DMS 273 (cell line): ENCODE data around the gene NME7.
"Not testable (repeated sequence)": the region's sequence is repeated elsewhere in the genome, so short reads cannot be mapped to it uniquely, and the experiment has no call there.

ENCODE experiments used
- DNase-seq: peaks from one replicate; lab custom pipeline; 2025; ENCODE audit not compliant: unreplicated experiment; lab: John Stamatoyannopoulos, UW

Gene NME7, protein sequence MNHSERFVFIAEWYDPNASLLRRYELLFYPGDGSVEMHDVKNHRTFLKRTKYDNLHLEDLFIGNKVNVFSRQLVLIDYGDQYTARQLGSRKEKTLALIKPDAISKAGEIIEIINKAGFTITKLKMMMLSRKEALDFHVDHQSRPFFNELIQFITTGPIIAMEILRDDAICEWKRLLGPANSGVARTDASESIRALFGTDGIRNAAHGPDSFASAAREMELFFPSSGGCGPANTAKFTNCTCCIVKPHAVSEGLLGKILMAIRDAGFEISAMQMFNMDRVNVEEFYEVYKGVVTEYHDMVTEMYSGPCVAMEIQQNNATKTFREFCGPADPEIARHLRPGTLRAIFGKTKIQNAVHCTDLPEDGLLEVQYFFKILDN

DNA sequence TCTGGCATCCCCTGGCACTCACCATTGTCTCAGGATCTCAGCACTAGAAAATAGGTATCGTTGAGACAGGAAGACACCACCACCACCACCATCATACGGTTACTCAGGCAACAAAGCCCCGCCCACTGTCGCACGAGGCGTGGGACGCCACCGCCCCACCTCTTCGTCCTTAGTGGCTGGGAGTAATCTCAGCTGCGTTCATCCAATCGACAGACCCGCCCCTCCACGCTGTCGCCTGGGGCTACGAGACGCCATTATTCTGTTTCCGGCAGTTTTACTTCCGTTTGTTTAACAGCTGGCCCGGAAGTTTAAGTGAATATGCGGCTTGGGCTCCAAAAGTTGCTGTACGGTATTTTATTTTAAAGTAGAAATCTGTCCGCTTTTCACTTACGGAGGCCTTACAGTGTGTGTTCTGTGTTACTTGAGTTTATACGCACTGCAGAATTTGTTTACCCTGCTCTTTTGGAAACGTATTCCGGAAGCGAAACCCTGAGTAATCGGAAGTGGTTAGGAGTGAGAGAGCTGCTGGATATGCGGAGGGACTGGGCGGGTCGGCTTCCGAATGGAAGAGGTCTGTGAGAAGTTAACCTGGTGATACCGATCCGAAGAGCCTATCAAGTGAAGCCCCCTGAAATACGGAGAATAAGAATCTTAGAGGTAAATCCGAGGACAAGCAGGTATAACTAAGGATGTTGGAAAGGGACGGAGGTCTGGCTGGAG is at the start of gene NME7, which contains the start of gene BLZF1:
TSS of gene NME7 (minus strand) at position 112 of the 720 bp plus-strand sequence. CDS start at position 25, 87 bp downstream.
TSS of gene BLZF1 (plus strand) at position 510 of the 720 bp plus-strand sequence. CDS start 1,328 bp downstream, outside the sequence.
- peak; percentile 99 for DNase-seq

DNA sequence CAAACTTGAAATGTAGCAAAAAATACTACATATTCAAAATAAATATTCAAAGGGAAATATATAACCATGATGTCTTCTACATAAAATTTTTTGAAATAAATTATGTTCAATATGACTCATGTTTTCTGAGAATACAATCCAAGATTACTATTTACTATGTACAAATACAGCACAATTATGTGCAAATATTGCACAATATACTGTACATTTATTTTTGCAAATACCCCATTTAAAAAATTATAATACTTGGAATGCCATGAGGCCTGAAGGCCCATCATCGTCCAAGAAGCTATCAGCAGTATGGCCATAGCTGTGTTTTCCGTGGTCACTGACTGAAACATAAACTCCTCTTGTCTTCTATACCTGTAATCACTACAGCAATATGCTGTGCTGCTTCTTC is 47.4 kb upstream of the NME7 start:
- DNase-seq, result no peak

DNA sequence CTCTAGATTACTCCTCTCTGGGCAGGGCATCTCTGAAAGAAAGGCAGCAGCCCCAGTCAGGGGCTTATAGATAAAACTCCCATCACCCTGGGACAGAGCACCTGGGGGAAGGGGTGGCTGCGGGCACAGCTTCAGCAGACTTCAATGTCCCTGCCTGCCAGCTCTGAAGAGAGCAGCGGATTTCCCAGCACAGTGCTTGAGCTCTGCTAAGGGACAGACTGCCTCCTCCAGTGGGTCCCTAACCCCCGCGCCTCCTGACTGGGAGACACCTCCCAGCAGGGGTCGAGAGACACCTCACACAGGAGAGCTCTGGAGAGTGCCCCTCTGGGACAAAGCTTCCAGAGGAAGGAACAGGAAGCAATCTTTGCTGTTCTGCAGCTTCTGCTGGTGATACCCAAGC is 40.7 kb upstream of the NME7 start:
- not testable (repeated sequence) for DNase-seq

DNA sequence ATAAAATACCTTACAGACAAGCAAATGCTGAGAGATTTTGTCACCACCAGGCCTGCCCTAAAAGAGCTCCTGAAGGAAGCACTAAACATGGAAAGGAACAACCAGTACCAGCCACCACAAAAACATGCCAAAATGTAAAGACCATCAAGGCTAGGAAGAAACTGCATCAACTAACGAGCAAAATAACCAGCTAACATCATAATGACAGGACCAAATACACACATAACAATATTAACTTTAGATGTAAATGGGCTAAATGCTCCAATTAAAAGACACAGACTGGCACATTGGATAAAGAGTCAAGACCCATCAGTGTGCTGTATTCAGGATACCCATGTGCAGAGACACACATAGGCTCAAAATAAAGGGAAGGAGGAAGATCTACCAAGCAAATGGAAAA is 35.0 kb upstream of the NME7 start:
- DNase-seq, result not testable (repeated sequence)

DNA sequence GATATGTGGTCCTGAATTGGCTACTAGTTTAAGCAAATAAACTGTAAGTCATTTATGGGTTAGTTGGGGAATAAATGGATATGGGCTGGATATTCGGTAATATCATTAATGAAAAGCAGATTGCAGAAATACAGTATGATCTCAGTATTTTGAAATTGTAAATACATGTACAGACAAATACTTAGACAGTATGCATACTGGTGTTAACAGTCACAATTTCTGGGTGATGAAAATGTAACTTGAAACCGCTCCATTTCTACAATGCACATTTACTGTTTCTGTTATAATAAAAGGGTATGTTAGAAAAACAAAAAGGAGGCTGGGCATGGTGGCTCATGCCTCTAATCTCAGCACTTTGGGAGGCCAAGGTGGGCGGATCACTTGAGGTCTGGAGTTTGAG is 28.4 kb upstream of the NME7 start:
- no peak for DNase-seq

DNA sequence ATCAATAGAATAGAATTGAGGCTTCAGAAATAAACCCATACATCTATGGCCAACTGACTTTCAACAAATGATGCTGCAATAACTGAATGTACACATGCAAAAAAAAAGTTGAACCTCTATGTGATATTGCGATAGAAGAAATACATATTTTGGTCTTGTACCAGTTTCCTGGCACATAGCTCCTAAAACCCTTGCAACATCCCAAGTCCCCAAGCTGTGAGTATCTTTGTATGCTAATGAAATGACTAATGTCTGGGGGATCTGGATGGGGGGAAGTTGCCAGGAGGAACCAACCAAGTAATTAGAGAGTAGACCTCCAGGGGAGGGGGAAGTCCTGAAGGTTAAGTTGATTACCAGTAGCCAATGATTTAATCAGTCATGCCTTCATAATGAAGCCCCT is 24.8 kb upstream of the NME7 start:
- no peak for DNase-seq

DNA sequence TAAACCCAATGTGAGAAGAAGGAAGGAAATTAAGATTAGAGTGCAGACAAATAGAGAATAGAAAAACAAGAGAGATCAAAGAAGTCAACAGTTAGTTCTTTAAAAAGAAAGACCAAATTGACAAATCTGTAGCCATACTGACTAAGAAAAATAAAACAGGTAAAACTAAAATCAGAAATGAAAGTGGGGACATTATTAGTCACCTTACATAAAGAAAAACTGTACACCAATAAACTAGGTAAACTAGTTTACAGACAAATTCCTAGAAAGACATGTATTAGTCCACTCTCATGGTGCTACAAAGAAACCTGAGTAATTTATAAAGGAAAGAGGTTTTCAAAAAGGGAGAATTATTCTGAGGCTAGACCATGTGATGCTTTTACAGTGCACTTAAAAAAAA is 22.7 kb upstream of the NME7 start:
- DNase-seq, result no peak

DNA sequence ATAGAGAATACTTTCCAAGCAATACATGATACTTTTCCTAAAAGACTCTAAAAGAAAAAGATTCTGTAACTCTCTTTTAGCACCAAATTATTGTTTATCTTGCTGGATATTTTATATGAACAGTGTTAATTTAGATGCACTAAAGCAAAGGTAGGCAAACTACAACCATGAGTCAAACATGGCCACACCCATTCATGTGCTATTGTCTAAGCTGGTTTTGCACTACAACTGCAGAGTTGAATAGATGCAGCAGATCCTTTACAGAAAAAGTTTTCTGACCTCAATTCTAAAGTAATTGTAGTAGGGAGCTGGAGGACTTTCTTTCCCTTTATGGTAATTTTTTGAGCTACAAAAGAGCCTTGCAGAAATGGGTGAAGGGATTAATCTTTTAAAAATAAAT is 19.8 kb upstream of the NME7 start:
- no peak for DNase-seq

DNA sequence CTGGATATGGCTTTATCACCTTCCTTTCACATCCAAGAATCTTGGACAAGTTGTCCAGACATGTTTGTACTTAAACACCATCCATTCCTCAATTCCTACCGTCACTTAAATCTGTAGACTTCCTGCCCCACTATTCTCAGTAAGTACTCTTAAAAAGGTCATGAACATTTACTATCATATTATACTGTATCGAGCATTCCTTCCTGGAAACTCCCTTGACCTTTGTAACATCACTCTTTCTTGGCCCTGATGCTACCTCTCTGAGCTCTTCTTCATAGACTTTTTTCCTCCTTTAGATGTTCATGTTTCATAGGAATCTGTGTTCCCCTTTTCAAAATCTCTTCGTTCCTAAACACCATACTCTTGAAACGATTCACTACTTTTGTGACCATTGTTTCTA is 15.9 kb upstream of the NME7 start:
- no peak for DNase-seq

DNA sequence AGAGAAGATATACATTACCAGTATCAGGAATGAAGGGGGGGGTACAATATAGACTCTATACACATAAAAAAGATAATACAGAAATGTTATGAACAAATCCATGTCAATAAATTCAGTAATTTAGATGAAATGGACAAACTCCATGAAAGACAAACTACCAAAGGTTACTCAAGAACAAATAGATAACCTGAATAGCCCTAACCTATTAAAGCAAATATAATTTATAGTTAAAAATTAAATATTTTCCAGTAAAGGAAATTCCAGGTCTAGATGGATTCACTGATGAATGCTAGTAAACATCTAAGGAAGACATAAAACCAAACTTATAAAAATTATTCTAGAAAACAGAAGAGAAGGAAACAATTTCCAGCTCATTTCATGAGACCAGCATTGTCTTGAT is 13.6 kb upstream of the NME7 start:
- DNase-seq, result no peak

DNA sequence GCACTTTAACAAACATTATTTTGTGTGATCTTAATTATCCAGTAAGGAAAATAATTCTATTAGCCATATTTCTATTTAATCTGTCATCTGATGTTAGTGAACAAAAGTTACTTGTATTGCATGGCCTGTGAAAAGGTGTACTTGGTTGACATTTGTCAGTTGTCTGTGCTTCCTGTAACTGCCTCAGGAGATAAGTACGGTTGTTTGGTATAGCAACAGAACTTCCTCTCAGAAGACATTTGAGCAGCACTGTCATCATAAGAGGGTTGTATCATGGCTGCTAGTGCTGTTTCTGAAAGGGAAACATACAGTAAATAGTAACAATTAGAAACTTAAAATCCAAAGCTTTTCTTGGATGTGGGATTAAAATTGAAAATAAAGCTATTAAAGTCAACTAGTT is 3.8 kb upstream of the NME7 start:
- no peak for DNase-seq

DNA sequence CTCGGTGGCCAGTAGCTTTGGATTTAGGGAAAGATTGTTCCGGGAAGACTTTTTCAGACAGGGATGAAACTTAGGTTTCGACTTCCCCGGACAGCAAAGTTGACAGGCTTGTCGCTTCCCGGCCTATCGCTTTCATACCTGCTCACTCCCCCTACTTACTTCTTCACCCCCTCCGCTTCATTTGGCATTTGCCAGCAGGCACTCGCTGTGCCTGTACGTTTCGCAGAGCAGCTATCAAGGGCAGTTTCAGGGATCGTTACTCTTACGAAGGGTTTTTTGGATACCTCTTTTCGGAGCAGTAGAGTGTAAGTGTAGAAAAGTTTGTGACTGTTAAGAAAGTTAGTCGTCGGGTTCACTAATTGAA is 791 bp upstream of the NME7 start:
- peak; percentile 45 for DNase-seq

DNA sequence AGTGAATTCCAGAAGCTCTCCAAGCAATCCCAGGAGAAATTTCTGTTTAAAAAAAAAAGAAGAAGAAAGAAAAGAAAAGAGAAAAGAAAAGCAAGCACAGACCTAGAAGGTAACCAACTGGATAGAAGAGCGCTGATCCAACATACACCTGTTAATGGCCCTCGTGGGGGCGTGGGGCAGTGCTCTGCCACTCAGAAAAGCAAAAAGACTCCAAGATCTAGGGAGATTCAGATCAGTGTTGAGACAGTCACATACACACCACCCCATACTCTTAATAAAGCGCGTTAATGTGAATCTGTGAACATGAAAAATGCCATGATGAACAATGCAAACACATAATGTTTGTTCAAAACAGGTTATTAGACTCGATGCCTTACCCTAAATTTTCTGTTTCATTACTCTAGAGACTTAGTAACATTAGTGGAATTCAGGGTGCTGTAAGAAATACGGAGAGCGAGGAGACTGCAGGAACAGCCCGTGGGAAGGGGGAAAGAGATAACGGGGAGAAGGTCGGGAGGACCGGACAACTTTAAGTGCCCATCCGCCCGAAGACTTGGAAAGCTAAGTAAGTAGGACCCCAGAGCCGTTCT is 406 bp downstream of the NME7 start:
- no peak for DNase-seq

DNA sequence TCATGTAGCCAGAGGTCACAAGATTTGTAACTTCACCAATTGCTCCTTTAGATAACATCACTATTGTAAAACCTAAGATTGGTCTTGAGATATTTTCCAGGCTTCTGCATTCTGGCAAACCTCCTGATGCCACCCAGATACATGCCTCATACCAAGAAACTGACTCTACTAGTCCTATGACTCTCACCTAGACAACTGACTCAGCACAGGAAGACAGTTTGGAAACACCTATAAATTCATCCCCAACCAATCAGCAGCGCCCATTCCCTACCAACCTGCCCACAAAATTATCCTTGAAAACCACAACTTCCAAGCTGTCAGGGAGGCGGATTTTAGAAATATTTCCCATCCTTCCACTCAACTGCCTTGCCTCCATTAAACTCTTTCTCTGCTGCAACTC is 2.6 kb downstream of the NME7 start:
- DNase-seq, result no peak

DNA sequence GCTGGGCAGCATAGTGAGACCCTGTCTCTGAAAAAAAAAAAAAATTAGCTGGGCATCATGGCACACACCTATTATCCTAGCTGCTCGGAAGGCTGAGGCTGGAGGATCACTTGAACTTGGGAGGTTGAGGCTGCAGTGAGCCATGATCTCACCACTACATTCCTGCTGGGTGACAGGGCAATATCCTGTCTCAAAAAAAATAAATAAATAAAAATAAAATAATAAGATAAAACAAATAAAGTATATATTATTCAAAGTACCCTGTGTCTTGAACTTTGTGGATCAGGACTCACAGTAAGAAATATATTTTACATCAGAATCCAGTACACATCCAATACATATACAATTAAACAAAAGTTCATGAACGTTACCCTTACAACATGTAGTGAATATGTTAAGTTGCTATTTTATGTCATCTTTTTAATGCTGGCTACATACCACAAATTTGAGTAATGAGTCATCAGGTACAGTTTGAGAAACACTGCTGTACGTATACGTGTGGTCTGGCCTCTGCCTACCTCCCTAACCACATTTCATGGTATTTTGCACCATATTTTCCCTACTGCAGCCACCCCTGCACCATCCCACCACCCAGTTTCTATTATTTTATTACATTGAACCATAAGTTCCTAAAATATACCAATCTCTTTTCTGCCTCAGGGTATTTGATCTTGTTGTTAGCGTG is 4.4 kb downstream of the NME7 start:
- no peak for DNase-seq

DNA sequence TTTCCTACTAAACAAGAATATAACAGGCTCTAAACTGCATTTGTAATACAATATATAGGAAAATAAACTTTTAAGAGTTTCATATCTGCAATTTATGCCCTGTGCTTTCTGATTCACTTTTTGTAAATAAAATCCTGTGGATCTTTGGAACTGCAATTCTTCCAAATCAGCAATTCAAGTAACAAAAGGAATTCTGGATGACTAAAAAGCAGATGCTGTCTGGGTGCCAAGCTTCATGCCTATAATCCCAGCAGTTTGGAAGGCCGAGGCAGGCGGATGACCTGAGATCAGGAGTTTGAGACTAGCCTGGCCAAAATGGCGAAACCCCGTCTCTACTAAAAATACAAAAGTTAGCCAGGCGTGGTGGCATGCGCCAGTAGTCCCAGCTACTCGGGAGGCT is 6.3 kb downstream of the NME7 start:
- no peak for DNase-seq

DNA sequence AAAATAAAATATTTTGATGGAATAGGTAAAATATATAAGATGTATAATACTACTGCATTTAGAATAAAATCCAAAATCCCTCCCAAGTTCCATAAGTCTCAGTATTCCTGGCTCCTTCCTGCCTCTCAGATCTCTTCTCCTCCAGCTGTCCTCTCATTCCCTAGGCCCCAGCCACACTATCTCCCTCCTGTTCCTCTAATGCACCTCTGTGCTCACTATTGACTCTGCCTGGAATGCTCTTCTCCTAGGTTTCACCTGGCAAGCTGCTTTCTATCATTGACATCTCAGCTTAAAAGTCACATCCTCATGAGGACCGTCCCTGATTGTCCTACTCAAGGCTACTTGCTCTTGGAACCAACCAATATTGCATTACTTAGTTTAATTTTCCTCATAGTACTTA is 7.2 kb downstream of the NME7 start:
- DNase-seq, result no peak

DNA sequence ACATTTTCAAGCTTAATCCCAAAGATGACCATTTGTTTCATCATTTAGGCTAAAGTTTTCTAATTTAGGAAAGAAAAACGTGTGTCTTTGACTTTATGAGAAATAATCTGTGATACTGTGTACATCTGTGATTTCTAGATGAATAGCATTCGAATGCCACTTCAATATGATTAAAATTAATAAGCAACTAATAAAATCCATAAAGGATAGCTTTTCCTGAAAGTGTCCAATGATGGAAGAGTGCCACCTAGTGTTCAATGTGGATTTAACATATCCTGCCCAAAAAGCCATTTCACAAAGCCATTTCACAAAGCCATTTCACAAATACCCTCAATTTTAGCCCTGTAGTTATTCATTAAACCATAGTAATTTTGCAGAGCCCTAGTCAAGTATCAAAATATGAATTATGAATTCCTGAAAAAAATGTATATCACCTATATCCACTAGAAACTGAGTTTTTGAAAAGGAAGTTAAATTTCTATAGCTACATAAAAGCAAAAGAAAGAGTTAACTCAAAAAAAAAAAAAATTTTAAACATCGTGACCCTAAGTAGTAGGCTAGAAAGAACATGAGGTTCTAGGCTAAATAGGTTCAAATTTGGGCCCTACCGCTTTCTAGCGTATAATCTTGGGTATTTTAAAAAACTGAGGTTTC is 19.1 kb downstream of the NME7 start:
- DNase-seq, result peak; percentile 74

DNA sequence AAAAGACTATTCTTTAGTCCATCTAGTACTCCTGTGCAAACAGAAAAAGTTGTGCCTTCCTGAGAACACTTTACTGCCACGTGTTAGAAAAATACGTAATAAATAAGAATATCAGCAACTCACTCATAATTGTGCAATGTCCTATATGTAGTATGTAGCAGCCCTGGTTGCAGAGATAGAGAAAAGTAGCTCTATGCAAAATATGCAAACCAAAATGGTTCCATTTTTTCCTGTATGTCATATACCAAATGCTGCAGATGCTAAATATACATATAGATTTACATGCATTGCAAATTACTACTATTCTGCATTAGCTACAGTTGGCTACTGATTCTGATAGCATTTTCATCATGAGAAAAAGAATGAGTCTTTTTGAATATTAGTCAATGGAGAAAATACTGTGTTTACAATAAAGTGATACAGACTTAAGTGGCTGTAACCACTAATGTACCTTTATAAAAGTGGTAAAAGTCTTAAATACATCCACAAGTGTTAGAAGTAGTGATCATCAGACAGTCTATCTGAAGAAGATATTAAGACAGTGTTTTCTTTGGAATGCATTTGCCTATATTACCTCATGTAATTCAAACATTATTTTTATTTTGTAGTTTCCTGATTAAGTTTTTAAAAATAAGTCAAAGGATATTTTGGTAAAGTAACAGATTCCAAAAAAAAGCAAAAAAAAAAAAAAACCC is 19.8 kb downstream of the NME7 start:
- no peak for DNase-seq

DNA sequence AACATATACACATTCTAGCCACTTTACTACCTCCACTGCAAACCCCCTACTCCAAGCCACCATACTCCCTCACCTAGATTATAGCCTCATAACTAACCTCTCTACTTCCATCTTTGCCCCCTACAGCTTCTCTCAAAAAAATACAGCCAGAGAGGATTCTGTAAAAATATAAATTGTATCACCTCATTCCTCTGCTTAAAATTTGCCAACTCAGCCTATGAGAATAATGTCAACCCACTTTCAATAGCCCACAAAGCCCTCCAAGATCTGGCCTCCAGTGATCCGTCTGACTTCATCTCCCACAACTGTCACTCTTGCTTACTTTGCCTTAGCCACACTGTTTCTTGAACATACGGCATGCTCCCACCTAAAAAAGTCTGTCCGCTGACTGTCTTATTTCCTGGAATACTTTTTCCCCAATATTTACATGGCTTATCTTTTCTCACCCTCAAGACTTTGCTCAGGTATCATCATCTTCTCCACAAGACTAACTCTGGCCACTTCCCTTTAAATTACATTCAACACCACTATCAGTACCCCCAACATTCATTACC is 21.5 kb downstream of the NME7 start:
- no peak for DNase-seq
